PFSK-1 (cell line): Measurements from ENCODE around the gene PVALB.

Experiments
- FOXP2 ChIP-seq: optimal IDR thresholded peaks from 2 replicates; pipeline ENCODE3; 2011; ENCODE audit warnings: borderline replicate concordance, control low read depth, inconsistent platforms; ENCODE audit not compliant: insufficient read depth; ENCODE audit errors: extremely low read length, extremely low read depth
- POLR2AphosphoS5 ChIP-seq: IDR thresholded peaks from 2 replicates; pipeline ENCODE4 v1.6.1; 2012; ENCODE audit warnings: low read depth, mild to moderate bottlenecking, control low read depth, low read length, moderate library complexity
- SIN3A ChIP-seq: IDR thresholded peaks from 2 replicates; pipeline ENCODE4 v1.6.1; 2012; ENCODE audit warnings: mild to moderate bottlenecking, low read length, moderate library complexity, borderline replicate concordance; ENCODE audit not compliant: insufficient read depth
- TF ChIP-seq, protein P1 (sequence below), 2 experiments: IDR thresholded peaks; 2 replicates each; pipeline versions ENCODE4 v1.6.1 to v1.8.0; 2011 to 2012; ENCODE audit warnings: low read depth in 2 of 2, low read length in 2 of 2, control low read depth in 1 of 2, inconsistent platforms in 1 of 2, mild to moderate bottlenecking in 1 of 2, moderate library complexity in 1 of 2; ENCODE audit not compliant: insufficient read depth in 1 of 2

DNA sequence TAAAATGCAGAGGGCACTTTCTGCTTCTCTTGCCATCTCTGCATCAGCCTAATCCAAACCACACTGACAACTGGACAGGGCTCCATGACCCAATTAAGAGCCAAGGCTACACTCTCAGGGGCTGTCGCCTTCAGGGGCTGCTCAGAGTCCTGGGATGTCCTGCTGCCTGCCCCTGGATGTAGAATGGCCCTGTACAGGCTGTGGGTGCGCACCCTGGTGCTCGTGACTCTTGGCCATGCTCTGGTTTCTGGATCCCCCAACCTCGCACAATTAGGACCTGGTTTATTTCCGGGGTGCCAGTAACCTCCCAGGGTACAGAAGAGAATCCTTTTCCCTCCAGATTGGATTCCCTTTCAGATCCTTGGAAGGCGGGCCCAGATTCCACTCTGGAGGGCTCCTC lies 52.2 kb downstream of the PVALB start:
- TF ChIP-seq POLR2AphosphoS5: no peak
- TF ChIP-seq, protein P1, sequence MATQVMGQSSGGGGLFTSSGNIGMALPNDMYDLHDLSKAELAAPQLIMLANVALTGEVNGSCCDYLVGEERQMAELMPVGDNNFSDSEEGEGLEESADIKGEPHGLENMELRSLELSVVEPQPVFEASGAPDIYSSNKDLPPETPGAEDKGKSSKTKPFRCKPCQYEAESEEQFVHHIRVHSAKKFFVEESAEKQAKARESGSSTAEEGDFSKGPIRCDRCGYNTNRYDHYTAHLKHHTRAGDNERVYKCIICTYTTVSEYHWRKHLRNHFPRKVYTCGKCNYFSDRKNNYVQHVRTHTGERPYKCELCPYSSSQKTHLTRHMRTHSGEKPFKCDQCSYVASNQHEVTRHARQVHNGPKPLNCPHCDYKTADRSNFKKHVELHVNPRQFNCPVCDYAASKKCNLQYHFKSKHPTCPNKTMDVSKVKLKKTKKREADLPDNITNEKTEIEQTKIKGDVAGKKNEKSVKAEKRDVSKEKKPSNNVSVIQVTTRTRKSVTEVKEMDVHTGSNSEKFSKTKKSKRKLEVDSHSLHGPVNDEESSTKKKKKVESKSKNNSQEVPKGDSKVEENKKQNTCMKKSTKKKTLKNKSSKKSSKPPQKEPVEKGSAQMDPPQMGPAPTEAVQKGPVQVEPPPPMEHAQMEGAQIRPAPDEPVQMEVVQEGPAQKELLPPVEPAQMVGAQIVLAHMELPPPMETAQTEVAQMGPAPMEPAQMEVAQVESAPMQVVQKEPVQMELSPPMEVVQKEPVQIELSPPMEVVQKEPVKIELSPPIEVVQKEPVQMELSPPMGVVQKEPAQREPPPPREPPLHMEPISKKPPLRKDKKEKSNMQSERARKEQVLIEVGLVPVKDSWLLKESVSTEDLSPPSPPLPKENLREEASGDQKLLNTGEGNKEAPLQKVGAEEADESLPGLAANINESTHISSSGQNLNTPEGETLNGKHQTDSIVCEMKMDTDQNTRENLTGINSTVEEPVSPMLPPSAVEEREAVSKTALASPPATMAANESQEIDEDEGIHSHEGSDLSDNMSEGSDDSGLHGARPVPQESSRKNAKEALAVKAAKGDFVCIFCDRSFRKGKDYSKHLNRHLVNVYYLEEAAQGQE (IDR thresholded peaks at IDR 0.05; ENCODE audit: insufficient read depth in 1 of 2, low read depth in 2 of 2, low read length in 2 of 2): no peak
- no peak for TF ChIP-seq SIN3A
- no peak for TF ChIP-seq FOXP2
